Adrenal gland (tissue), 12 donors: ENCODE results near the gene DPEP3. TPM values are rescaled to one million over a fixed set of nuclear protein-coding genes. Genes with fewer than 3 reads are reported as not detected.

Source experiments
- DNase-seq, 7 donors: peaks; one replicate each; pipeline ENCODE4 v3.0.0-alpha.2; 2019 to 2020
- H3K27ac ChIP-seq, 5 donors: fragments of 200-600 bp; sonication (generic) in 4 of 5; 1 replicate in 3 of 5; 2 replicates in 2 of 5; pipeline versions ENCODE4 v1.5.1 to v1.8.0; 2016 to 2020; ENCODE audit warnings: mild to moderate bottlenecking in 1 of 5
- H3K27me3 ChIP-seq: fragments of 200-600 bp; 2 replicates; pipeline ENCODE4 v1.8.0; 2021
- H3K36me3 ChIP-seq, 2 donors: fragments of 200-600 bp; replicated peaks in 1 of 2; 1 replicate in 1 of 2; 2 replicates in 1 of 2; pipeline versions ENCODE4 v1.5.1 to v1.8.0; 2018 to 2022
- H3K4me1 ChIP-seq, 2 donors: fragments of 200-600 bp; replicated peaks in 1 of 2; 1 replicate in 1 of 2; 2 replicates in 1 of 2; pipeline versions ENCODE4 v1.5.1 to v1.8.0; 2018 to 2021
- H3K4me3 ChIP-seq, 4 donors: fragments of 200-600 bp; sonication (generic) in 3 of 4; one replicate each; pipeline ENCODE4 v1.5.1; 2016 to 2018
- H3K9me3 ChIP-seq, 3 donors: fragments of 200-600 bp; sonication (generic) in 1 of 3; replicated peaks in 1 of 3; 1 replicate in 2 of 3; 2 replicates in 1 of 3; pipeline versions ENCODE4 v1.5.1 to v1.8.0; 2016 to 2021
- POLR2A ChIP-seq, 2 donors: fragments of 450-650 bp; IDR thresholded peaks; one replicate each; pipeline ENCODE4 v1.6.1; 2017; ENCODE audit warnings: antibody characterized with exemption in 2 of 2, mild to moderate bottlenecking in 2 of 2, moderate library complexity in 1 of 2
- WGBS, 4 donors: extraction: QIAGEN DNeasy Blood & Tissue Kit in 2 of 4; methylation state at CpG; one replicate each; pipeline versions ENCODE4 v1.1.5 to v1.1.7; 2013 to 2017; 5-methylcytosine and 5-hydroxymethylcytosine counted together
- intact Hi-C, 2 donors: fragments of 100-400 bp; cut with DNase I; formaldehyde crosslinking; loops; one replicate each; pipeline versions ENCODE4 v1.14.1 to v1.15.0; 2022 to 2023
- polyA plus RNA-seq, 3 donors: library from polyadenylated mRNA; stranded (reverse); fragments of 200-250 nt in 2 of 3; fragments of 350-450 nt in 1 of 3; fragmentation: Illumina TruSeq in 1 of 3; extraction: RNeasy Lipid Tissue Mini Kit (QIAGEN cat#74804) in 1 of 3; gene quantifications; one replicate each; pipeline ENCODE4 v1.2.3, GENCODE V29; 2013 to 2014
- total RNA-seq, 9 donors: library from RNA; depleted of rRNA in 4 of 9; stranded (reverse); fragments of >200 nt in 4 of 9; fragments of 120-200 nt in 1 of 9; fragmentation: NEBNext Ultra II Directional in 1 of 9; extraction: Animal tissue kit (Norgen Biotek cat#: 25700) in 1 of 9; gene quantifications; one replicate each; pipeline versions ENCODE4 v1.1.0 to v1.2.4, GENCODE V29; 2013 to 2023
- TF ChIP-seq, protein P1 (sequence below), 6 experiments: fragments of 450-650 bp in 4 of 6; fragments of 200-600 bp in 2 of 6; sonication (generic) in 1 of 6; IDR thresholded peaks; 1 replicate in 5 of 6; 2 replicates in 1 of 6; pipeline versions ENCODE4 v1.5.1 to v1.8.0; 2016 to 2021; ENCODE audit warnings: antibody characterized with exemption in 6 of 6, mild to moderate bottlenecking in 2 of 6, moderate library complexity in 1 of 6
- donor health status: healthy with polysubstance abuse.
- donor health status: Bipolar disorder and iron deficiency.
- donor health status: DM: yes; HTN: yes; CAD: no.
- donor health status: DM: no; HTN: no; CAD: no.
- donor health status: DM: no; HTN: no; CAD: no.
- donor health status: DM: yes; HTN: yes; CAD: no.

DPEP3 gene
- total and polyA plus RNA-seq, 12 donors, result 0.07 to 0.32 (median 0.11) TPM; not detected in 8

DNA sequence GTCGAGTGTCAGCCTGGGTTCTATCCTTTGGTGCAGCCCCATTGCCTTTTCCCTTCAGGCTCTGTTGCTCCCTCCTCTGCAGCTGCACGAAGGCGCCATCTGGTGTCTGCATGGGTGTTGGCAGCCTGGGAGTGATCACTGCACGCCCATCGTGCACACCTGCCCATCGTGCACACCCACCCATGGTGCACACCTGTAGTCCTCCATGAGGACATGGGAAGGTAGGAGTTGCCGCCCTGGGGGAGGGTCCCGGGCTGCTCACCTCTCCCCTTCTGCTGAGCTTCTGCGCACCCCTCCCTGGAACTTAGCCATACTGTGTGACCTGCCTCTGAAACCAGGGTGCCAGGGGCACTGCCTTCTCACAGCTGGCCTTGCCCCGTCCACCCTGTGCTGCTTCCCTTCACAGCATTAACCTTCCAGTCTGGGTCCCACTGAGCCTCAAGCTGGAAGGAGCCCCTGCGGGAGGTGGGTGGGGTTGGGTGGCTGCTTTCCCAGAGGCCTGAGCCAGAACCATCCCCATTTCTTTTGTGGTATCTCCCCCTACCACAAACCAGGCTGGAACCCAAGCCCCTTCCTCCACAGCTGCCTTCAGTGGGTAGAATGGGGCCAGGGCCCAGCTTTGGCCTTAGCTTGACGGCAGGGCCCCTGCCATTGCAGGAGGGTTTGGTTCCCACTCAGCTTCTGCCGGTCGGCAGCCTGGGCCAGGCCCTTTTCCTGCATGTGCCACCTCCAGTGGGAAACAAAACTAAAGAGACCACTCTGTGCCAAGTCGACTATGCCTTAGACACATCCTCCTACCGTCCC is 51.5 kb downstream of the DPEP3 start:
- TF ChIP-seq, protein P1, sequence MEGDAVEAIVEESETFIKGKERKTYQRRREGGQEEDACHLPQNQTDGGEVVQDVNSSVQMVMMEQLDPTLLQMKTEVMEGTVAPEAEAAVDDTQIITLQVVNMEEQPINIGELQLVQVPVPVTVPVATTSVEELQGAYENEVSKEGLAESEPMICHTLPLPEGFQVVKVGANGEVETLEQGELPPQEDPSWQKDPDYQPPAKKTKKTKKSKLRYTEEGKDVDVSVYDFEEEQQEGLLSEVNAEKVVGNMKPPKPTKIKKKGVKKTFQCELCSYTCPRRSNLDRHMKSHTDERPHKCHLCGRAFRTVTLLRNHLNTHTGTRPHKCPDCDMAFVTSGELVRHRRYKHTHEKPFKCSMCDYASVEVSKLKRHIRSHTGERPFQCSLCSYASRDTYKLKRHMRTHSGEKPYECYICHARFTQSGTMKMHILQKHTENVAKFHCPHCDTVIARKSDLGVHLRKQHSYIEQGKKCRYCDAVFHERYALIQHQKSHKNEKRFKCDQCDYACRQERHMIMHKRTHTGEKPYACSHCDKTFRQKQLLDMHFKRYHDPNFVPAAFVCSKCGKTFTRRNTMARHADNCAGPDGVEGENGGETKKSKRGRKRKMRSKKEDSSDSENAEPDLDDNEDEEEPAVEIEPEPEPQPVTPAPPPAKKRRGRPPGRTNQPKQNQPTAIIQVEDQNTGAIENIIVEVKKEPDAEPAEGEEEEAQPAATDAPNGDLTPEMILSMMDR (IDR thresholded peaks at IDR 0.05), result peak; percentile 71 to 95 (median 88)
- no peak for TF ChIP-seq POLR2A (IDR thresholded peaks at IDR 0.05)
- peak; percentile 71 to 84 (median 76) for DNase-seq
- Histone ChIP-seq H3K9me3 (no peaks in the 10 kb centered on the region), H3K27ac (no peak overlapping the region), H3K36me3 (peaks cover 0 to 16% of the 10 kb centered on the region in 2 donors), H3K4me3 (no peak overlapping the region), H3K27me3 (no peaks in the 10 kb centered on the region), H3K4me1 (peaks cover 0 to 8% of the 10 kb centered on the region in 2 donors)
- intact Hi-C loops, result loop anchor here (5.0 to 10.0 kb wide), 4 partner anchors 46 to 256 kb away; partner anchors contain the start of gene NRN1L (in 2 of the 2)
- 47 to 84% (median 50%) methylated on average over 7 to 16 of the region's 16 CpGs for WGBS, 4 donors

DNA sequence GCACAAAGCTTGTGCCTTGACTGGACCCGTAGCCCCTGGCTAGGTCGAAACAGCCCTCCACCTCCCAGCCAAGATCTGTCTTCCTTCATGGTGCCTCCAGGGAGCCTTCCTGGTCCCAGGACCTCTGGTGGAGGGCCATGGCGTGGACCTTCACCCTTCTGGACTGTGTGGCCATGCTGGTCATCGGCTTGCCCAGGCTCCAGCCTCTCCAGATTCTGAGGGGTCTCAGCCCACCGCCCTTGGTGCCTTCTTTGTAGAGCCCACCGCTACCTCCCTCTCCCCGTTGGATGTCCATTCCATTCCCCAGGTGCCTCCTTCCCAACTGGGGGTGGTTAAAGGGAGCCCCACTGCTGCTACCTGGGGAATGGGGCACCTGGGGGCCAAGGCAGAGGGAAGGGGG is 52.2 kb downstream of the DPEP3 start:
- intact Hi-C loops, result loop anchor here (5.0 to 10.0 kb wide), 4 partner anchors 46 to 256 kb away; partner anchors contain the start of gene NRN1L (in 2 of the 2)
- no peak overlapping the region for H3K4me3 ChIP-seq
- H3K4me1 ChIP-seq, result peaks cover 0 to 8% of the 10 kb centered on the region in 2 donors
- H3K27ac ChIP-seq, result no peak overlapping the region
- no peaks in the 10 kb centered on the region for H3K9me3 ChIP-seq
- TF ChIP-seq, protein P1 (IDR thresholded peaks at IDR 0.05), result no peak
- no peak for TF ChIP-seq POLR2A (IDR thresholded peaks at IDR 0.05)
- DNase-seq, result no peak
- H3K36me3 ChIP-seq, result peaks cover 0 to 13% of the 10 kb centered on the region in 2 donors
- no peaks in the 10 kb centered on the region for H3K27me3 ChIP-seq
- 50 to 82% (median 70%) methylated on average over 2 to 7 of the region's 7 CpGs for WGBS, 4 donors

DNA sequence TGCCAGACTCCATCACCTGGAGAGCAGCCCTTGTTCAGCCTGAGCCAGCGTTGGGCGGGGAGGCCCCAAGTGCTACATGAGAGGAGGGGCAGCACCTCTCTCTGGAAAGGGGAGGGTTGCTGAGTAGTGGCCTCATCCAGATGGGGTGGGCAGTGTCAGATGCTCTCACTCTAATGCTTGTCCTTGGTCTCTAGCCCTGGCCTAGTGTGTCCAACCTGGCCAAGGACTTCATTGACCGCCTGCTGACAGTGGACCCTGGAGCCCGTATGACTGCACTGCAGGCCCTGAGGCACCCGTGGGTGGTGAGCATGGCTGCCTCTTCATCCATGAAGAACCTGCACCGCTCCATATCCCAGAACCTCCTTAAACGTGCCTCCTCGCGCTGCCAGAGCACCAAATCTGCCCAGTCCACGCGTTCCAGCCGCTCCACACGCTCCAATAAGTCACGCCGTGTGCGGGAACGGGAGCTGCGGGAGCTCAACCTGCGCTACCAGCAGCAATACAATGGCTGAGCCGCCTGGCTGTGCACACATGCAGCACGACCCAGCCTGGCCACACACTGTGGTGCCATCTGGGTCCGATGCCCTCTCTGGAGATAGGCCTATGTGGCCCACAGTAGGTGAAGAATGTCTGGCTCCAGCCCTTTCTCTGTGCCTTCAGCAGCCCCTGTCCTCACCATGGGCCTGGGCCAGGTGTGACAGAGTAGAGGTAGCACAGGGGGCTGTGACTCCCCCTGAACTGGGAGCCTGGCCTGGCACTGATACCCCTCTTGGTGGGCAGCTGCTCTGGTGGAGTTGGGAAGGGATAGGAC is 53.0 kb downstream of the DPEP3 start:
- DNase-seq, result peak in 1 of 7 donors; percentile 51
- H3K4me1 ChIP-seq, result peaks cover 0 to 8% of the 10 kb centered on the region in 2 donors
- TF ChIP-seq POLR2A (IDR thresholded peaks at IDR 0.05), result no peak
- TF ChIP-seq, protein P1 (IDR thresholded peaks at IDR 0.05), result no peak
- H3K36me3 ChIP-seq, result peaks cover 0 to 13% of the 10 kb centered on the region in 2 donors
- no peaks in the 10 kb centered on the region for H3K27me3 ChIP-seq
- intact Hi-C loops, result loop anchor here (5.0 to 10.0 kb wide), 4 partner anchors 45 to 255 kb away; partner anchors contain the start of gene NRN1L (in 2 of the 2)
- H3K27ac ChIP-seq, result peak overlapping the region in 1 of 5 donors; percentile 73
- WGBS, 4 donors, result 85 to 90% (median 87%) methylated on average over 15 to 22 of the region's 22 CpGs
- no peak overlapping the region for H3K4me3 ChIP-seq
- H3K9me3 ChIP-seq, result no peaks in the 10 kb centered on the region
